DOHH2 (cell line): Measurements from ENCODE around the gene TAF3.

ENCODE experiments used
- CTCF ChIP-seq: fragments of 200-600 bp; sonication (generic); IDR thresholded peaks from one replicate; pipeline ENCODE4 v1.5.1; 2014; ENCODE audit warnings: antibody characterized with exemption, mild to moderate bottlenecking, low read depth, low read length; ENCODE audit not compliant: poor library complexity, severe bottlenecking
- EZH2phosphoT487 ChIP-seq: fragments of 200-600 bp; sonication (generic); IDR thresholded peaks from 2 replicates; pipeline ENCODE4 v1.6.1; 2017; ENCODE audit warnings: borderline replicate concordance, mild to moderate bottlenecking, antibody characterized with exemption, low read length, moderate library complexity, mixed read lengths

- TF ChIP-seq EZH2phosphoT487 (no peak), CTCF (no peak)
Observed at GRCh38 chr10:7786430-7786829, 31.9 kb upstream of the TAF3 start.
